Endothelial cell (in vitro differentiated cells): Measurements from ENCODE around the gene AFF2. TPM values are rescaled to one million over a fixed set of nuclear protein-coding genes. Genes with fewer than 3 reads are reported as not detected.

Experiments used
- DNase-seq: peaks from one replicate; pipeline ENCODE4 v3.0.0; 2021; ENCODE audit warnings: low spot score
- H3K27ac Mint-ChIP-seq: one replicate; pipeline ENCODE4 v1.8.0; 2021; ENCODE audit warnings: mixed read lengths, inconsistent platforms; ENCODE audit not compliant: unreplicated experiment
- H3K27me3 Mint-ChIP-seq: one replicate; pipeline ENCODE4 v1.8.0; 2021; ENCODE audit warnings: mild to moderate bottlenecking, moderate library complexity, mixed read lengths, inconsistent platforms; ENCODE audit not compliant: unreplicated experiment
- H3K36me3 Mint-ChIP-seq: one replicate; pipeline ENCODE4 v1.8.0; 2021; ENCODE audit warnings: mild to moderate bottlenecking, low read depth, mixed read lengths, inconsistent platforms; ENCODE audit not compliant: unreplicated experiment
- H3K4me1 Mint-ChIP-seq: one replicate; pipeline ENCODE4 v1.8.0; 2021; ENCODE audit warnings: mild to moderate bottlenecking, mixed read lengths, inconsistent platforms; ENCODE audit not compliant: unreplicated experiment
- H3K4me3 Mint-ChIP-seq: one replicate; pipeline ENCODE4 v1.8.0; 2021; ENCODE audit warnings: mild to moderate bottlenecking, mixed read lengths, inconsistent platforms; ENCODE audit not compliant: unreplicated experiment
- H3K9me3 Mint-ChIP-seq: one replicate; pipeline ENCODE4 v1.8.0; 2021; ENCODE audit warnings: mixed read lengths, inconsistent platforms; ENCODE audit not compliant: unreplicated experiment
- CTCF ChIP-seq: fragments of 200-600 bp; sonication (generic); IDR thresholded peaks from one replicate; pipeline ENCODE4 v1.5.0; 2021; ENCODE audit warnings: antibody characterized with exemption; ENCODE audit not compliant: unreplicated experiment
- total RNA-seq: library from RNA; stranded (reverse); fragmentation: NEBNext Ultra II Directional; extraction: Animal tissue kit (Norgen Biotek cat#: 25700); gene quantifications from one replicate; pipeline ENCODE4 v1.2.1, GENCODE V29; 2021; ENCODE audit not compliant: unreplicated experiment

Gene AFF2
- total RNA-seq, 1 donor from 2014 or later = 9.3 TPM

- no peak overlapping the region for H3K27ac Mint-ChIP-seq
- no peak for DNase-seq
- no peak for TF ChIP-seq CTCF
- no peaks in the 10 kb centered on the region for H3K36me3 Mint-ChIP-seq
- H3K27me3 Mint-ChIP-seq = no peaks in the 10 kb centered on the region
- H3K4me1 Mint-ChIP-seq = no peaks in the 10 kb centered on the region
- H3K9me3 Mint-ChIP-seq = no peaks in the 10 kb centered on the region
- no peak overlapping the region for H3K4me3 Mint-ChIP-seq
Observed at GRCh38 chrX:148913971-148914370, 413.6 kb downstream of the AFF2 start.

- no peak overlapping the region for H3K27ac Mint-ChIP-seq
- no peaks in the 10 kb centered on the region for H3K27me3 Mint-ChIP-seq
- no peak for TF ChIP-seq CTCF
- H3K4me3 Mint-ChIP-seq = no peak overlapping the region
- H3K4me1 Mint-ChIP-seq = no peaks in the 10 kb centered on the region
- no peaks in the 10 kb centered on the region for H3K9me3 Mint-ChIP-seq
- DNase-seq = no peak
- H3K36me3 Mint-ChIP-seq = no peaks in the 10 kb centered on the region
Observed at GRCh38 chrX:148914783-148915182, 414.4 kb downstream of the AFF2 start.

- no peak for TF ChIP-seq CTCF
- Mint-ChIP-seq H3K36me3 (no peaks in the 10 kb centered on the region), H3K27me3 (no peaks in the 10 kb centered on the region), H3K4me1 (no peaks in the 10 kb centered on the region), H3K4me3 (no peak overlapping the region), H3K27ac (no peak overlapping the region), H3K9me3 (no peaks in the 10 kb centered on the region)
- DNase-seq = no peak
Observed at GRCh38 chrX:148915474-148915873, 415.1 kb downstream of the AFF2 start.

GRCh38 chrX:148917441-148917840 is 417.0 kb downstream of the AFF2 start:
- H3K4me3 Mint-ChIP-seq = no peak overlapping the region
- H3K27me3 Mint-ChIP-seq = no peaks in the 10 kb centered on the region
- TF ChIP-seq CTCF = no peak
- no peak for DNase-seq
- H3K27ac Mint-ChIP-seq = no peak overlapping the region
- H3K9me3 Mint-ChIP-seq = no peaks in the 10 kb centered on the region
- H3K36me3 Mint-ChIP-seq = no peaks in the 10 kb centered on the region
- no peaks in the 10 kb centered on the region for H3K4me1 Mint-ChIP-seq

GRCh38 chrX:148923631-148924030 is 423.2 kb downstream of the AFF2 start:
- H3K4me1 Mint-ChIP-seq = peaks cover 5% of the 10 kb centered on the region
- H3K4me3 Mint-ChIP-seq = no peak overlapping the region
- no peaks in the 10 kb centered on the region for H3K36me3 Mint-ChIP-seq
- TF ChIP-seq CTCF = no peak
- no peaks in the 10 kb centered on the region for H3K27me3 Mint-ChIP-seq
- no peaks in the 10 kb centered on the region for H3K9me3 Mint-ChIP-seq
- H3K27ac Mint-ChIP-seq = no peak overlapping the region
- no peak for DNase-seq
